NCI-H69 (cell line): ENCODE results near the gene CAMKK2.
"Not testable (repeated sequence)": the region's sequence is repeated elsewhere in the genome, so short reads cannot be mapped to it uniquely, and the experiment has no call there.

Source experiments
- DNase-seq: peaks from one replicate; lab custom pipeline; 2025; lab: John Stamatoyannopoulos, UW

The CAMKK2 gene

GRCh38 chr12:121279071-121279375 lies 17.5 kb downstream of the CAMKK2 start:
- DNase-seq = no peak

- DNase-seq = no peak
Measured at GRCh38 chr12:121278169-121279070, 18.1 kb downstream of the CAMKK2 start.

- DNase-seq = no peak
Measured at GRCh38 chr12:121277374-121277759, 19.1 kb downstream of the CAMKK2 start.

GRCh38 chr12:121274036-121274763 lies 22.3 kb downstream of the CAMKK2 start:
- no peak for DNase-seq

GRCh38 chr12:121273364-121273896 lies 23.1 kb downstream of the CAMKK2 start:
- no peak for DNase-seq

- DNase-seq = no peak
Measured at GRCh38 chr12:121267822-121268221, 28.7 kb downstream of the CAMKK2 start.

- no peak for DNase-seq
Measured at GRCh38 chr12:121264951-121265515, 31.5 kb downstream of the CAMKK2 start.

GRCh38 chr12:121264135-121264534 lies 32.4 kb downstream of the CAMKK2 start:
- DNase-seq = no peak

- no peak for DNase-seq
Measured at GRCh38 chr12:121263206-121263935, 33.1 kb downstream of the CAMKK2 start.

- no peak for DNase-seq
Measured at GRCh38 chr12:121261398-121261797, 35.1 kb downstream of the CAMKK2 start.

- DNase-seq = no peak
Measured at GRCh38 chr12:121260091-121260490, 36.4 kb downstream of the CAMKK2 start.

- DNase-seq = no peak
Measured at GRCh38 chr12:121259074-121259473, 37.4 kb downstream of the CAMKK2 start.

- DNase-seq = not testable (repeated sequence)
Measured at GRCh38 chr12:121257704-121258449, 38.6 kb downstream of the CAMKK2 start.

GRCh38 chr12:121255433-121255832 lies 41.1 kb downstream of the CAMKK2 start:
- peak; percentile 40 for DNase-seq

GRCh38 chr12:121253638-121254335 lies 42.7 kb downstream of the CAMKK2 start:
- DNase-seq = no peak

GRCh38 chr12:121252712-121253345 lies 43.7 kb downstream of the CAMKK2 start:
- no peak for DNase-seq

- no peak for DNase-seq
Measured at GRCh38 chr12:121251838-121252237, 44.7 kb downstream of the CAMKK2 start.

GRCh38 chr12:121250359-121250758 lies 46.1 kb downstream of the CAMKK2 start:
- DNase-seq = no peak

GRCh38 chr12:121248622-121249021 lies 47.9 kb downstream of the CAMKK2 start:
- no peak for DNase-seq

GRCh38 chr12:121246893-121247557 lies 49.5 kb downstream of the CAMKK2 start:
- no peak for DNase-seq
